ENCODE data around the gene CD300H. TPM values are rescaled to one million over a fixed set of nuclear protein-coding genes. Genes with fewer than 3 reads are reported as not detected.
A peak's percentile ranks its signal among the peaks of the same experiment; 100 is the strongest.
"Not testable (repeated sequence)": the region's sequence is repeated elsewhere in the genome, so short reads cannot be mapped to it uniquely, and the experiment has no call there.

The CD300H gene
- total RNA-seq, 1 donor from 2014 or later = not detected

DNA sequence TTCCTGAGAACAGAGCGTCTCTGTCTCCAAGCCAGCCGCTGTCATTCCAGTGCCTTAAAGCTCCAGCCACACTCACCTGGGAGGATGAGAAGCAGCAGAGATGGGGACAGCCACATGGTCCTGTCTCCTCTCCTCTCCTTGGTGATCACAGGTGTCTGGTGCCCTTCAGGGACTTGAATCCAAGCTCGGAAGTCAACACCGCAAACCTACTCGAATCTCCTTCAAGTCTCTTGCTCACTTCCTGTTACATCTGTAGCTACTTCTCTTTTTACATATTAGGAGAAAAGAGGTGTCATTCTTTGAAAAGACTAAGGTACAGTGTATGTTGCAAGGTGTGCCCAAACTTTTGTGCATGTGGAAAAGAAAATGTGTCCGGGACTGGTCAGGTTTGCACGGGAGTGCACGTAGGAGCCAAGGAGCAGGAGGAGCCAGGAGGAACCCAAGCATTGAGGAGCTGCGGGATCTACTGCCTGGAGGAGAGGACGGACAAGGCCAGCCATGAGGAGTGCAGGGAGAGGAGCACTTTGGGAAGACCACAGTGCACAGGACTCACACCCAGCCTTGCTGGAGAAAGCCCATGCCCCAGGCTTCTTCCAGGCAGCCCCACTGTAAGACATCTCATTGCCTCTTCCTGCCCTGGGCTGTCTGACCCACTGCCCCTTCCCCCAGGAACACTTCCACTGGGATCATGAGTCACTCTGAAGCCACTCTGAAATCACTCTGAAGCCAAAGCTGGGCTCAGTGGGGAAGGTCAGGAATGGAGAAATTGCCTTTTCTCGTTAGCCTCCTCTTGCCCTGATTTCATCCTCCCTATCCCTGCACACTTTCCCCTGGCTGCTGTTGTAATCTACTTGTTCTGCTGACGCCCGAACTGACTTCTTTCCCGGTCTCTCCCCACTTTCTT lies 25.0 kb upstream of the CD300H start, which contains the start of gene CD300LD:
Gene CD300LD, minus strand, starts transcription at position 197 of the 904 bp plus-strand sequence. Its CDS starts 81 bp downstream, at position 116.
- DNase-seq (ENCODE audit: missing footprints) (no peak), ATAC-seq (no peak)
- intact Hi-C loops (cut with DNase I) = no loop called here

- DNase-seq (ENCODE audit: missing footprints) (no peak), ATAC-seq (no peak)
- intact Hi-C loops (cut with DNase I) = no loop called here
Observed at GRCh38 chr17:74591503-74591902, 24.2 kb upstream of the CD300H start.

DNA sequence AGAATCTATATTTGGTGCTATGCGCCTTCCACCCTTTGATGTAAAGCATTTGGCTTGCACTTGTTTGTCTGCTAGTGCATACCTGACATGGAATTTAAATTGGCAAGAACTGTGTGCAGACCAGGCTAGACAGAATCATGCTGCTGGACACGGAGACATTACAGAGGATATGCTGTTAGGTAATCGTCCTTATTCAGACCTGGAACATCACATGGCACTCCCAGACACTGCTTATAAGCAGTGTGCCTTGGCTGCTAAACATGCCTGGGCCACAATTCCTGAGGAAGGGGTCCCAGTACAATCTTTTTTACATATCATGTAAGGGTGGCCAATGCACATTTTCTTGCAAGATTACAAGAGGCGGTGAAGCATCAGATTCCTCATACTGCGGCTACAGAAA lies 18.4 kb upstream of the CD300H start:
- no peak for ATAC-seq
- DNase-seq (ENCODE audit: missing footprints) = no peak
- intact Hi-C loops (cut with DNase I) = no loop called here

DNA sequence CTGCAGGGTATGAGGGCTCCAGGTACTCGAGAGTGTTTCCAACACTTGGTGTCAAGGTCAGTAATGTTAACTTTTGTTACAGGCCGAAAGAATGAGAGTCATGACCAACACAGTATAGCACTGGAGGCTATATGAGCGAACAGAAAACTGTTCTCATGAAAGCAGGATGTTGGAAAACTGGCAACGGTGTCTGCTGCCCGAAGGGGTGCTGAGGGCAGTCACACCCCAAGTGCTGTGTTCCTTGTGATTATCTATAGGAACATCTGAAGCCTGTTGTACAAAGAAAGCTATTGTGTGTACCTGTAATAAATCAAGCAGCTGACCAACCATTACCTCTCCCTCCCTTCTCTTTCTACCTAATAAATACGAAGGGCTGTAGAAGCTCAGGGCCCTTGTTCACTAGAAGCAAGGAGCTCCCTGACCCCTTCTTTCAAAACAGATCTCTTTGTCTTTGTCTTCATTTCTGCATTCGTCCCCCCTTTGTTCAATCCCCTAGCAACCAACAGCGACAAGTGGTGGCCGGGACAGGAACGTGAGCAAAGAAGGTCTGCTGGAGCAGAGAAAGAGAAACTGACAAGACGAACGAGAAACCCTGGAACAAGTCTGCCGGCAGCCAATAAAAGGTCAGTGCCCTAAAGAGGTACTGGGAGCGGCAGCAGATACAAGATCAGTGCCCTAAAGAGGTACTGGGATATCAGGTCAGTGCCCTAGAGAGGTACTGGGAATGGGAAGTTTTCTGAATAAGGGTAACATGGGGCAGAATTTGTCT lies 17.2 kb upstream of the CD300H start:
- intact Hi-C loops (cut with DNase I) = no loop called here
- DNase-seq (ENCODE audit: missing footprints) = no peak
- ATAC-seq = no peak

- no peak for DNase-seq (ENCODE audit: missing footprints)
- intact Hi-C loops (cut with DNase I) = no loop called here
Observed at GRCh38 chr17:74582633-74583032, 15.3 kb upstream of the CD300H start.

GRCh38 chr17:74579900-74580299 lies 12.6 kb upstream of the CD300H start:
- intact Hi-C loops (cut with DNase I) = no loop called here
- ATAC-seq = no peak

More at GRCh38 chr17:74582633-74583032, 15.3 kb upstream of the CD300H start:
- ATAC-seq = no peak

GRCh38 chr17:74578979-74579378 lies 11.7 kb upstream of the CD300H start:
- DNase-seq (ENCODE audit: missing footprints) = no peak
- intact Hi-C loops (cut with DNase I) = no loop called here
- ATAC-seq = no peak

More at GRCh38 chr17:74579900-74580299, 12.6 kb upstream of the CD300H start:
- DNase-seq (ENCODE audit: missing footprints) = no peak

DNA sequence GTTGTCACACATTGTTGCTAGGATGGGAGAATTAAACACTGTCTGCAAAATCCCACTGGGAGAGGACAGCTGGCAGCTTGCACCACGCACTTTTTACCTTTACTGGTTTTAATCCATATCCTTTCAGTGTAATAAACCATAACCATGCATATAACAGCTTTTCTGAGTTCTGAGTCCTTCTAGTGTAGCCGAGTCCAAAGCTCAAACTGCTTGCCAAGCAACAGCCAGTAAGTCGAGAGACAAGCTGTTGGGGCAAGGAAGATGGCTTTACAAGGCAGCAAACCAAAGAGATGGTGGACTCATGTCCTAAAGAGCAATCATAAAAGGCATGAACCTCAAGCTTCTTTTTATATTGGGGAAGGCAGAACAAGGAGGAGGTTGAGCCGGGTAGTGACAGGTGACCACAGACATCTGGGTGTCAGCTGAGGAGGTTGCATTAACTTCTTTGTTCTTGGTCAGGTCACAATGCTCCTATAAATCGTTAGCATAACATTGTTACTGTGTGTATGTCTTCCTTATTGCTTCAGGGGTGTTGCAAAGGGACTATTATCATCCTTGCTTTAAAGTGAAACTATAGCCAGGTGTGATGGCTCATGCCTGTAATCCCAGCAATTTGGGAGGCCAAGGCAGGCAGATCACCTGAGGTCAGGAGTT lies 7.3 kb upstream of the CD300H start:
- intact Hi-C loops (cut with DNase I) = no loop called here
- ATAC-seq = no peak

DNA sequence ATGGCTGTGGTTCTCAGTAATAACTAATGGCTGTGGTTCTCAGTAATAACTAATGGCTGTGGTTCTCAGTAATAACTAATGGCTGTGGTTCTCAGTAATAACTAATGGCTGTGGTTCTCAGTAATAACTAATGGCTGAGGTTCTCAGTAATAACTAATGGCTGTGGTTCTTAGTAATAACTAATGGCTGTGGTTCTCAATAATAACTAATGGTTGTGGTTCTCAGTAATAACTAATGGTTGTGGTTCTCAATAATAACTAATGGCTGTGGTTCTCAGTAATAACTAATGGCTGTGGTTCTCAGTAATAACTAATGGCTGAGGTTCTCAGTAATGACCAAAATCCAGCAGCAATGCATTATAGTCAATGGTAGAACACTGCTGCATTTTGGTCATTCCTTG lies 6.3 kb upstream of the CD300H start:
- DNase-seq (ENCODE audit: missing footprints); intact Hi-C loops (cut with DNase I); ATAC-seq: not testable (repeated sequence)

More for the DNA sequence above, 7.3 kb upstream of the CD300H start:
- DNase-seq (ENCODE audit: missing footprints) = no peak

GRCh38 chr17:74573169-74573568 lies 5.9 kb upstream of the CD300H start:
- ATAC-seq (no peak), DNase-seq (ENCODE audit: missing footprints) (no peak)
- intact Hi-C loops (cut with DNase I) = no loop called here

- ATAC-seq = no peak
- DNase-seq (ENCODE audit: missing footprints) = no peak
- intact Hi-C loops (cut with DNase I) = no loop called here
Observed at GRCh38 chr17:74571621-74572270, 4.4 kb upstream of the CD300H start.

DNA sequence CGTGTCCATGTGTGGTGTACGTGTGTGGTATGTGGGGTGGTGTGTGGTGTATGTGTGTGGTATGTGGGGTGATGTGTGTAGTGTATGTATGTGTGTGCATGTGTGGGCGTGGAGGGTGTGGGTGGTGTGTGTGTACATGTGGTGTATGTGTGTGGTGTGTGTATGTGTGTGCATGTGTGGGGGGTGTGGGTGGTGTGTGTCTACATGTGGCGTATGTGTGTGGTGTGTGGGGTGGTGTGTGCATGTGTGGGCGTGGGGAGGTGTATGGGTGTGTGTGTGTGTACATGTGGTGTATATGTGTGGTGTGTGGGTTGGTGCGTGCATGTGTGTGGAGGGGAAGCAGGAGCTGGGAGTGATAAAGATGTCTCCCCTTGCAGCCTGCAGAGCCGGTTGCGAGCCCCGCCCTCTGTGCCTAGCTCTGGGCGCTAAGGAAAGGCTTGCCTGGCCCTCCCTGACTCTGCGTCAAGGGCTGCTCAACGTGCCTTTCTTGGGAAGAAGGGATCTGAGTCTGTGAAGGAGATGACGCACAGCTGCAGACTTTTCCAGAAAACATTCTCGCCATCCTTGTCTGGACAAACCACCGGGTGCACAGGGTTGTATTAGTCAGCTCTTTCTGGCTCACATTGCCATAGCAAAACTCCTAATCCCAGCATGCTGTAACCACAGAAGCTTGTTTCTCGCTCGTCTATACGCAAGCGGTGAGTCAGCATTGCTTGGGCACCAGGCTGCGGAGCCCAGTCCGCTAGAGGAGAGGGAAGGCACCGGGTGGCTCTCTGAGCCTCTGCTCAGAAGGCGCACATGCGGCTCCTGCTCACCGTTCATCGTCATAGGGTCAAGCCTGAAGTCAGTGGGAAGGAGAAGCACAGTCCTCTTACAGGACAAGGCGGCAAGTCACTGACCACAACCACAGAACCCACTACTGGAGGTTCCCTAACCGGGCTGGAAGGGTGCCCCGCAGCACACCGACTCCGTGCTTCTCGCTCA lies 2.0 kb upstream of the CD300H start:
- ATAC-seq (peak; percentile 63), DNase-seq (ENCODE audit: missing footprints) (peak; percentile 85)
- intact Hi-C loops (cut with DNase I) = no loop called here

DNA sequence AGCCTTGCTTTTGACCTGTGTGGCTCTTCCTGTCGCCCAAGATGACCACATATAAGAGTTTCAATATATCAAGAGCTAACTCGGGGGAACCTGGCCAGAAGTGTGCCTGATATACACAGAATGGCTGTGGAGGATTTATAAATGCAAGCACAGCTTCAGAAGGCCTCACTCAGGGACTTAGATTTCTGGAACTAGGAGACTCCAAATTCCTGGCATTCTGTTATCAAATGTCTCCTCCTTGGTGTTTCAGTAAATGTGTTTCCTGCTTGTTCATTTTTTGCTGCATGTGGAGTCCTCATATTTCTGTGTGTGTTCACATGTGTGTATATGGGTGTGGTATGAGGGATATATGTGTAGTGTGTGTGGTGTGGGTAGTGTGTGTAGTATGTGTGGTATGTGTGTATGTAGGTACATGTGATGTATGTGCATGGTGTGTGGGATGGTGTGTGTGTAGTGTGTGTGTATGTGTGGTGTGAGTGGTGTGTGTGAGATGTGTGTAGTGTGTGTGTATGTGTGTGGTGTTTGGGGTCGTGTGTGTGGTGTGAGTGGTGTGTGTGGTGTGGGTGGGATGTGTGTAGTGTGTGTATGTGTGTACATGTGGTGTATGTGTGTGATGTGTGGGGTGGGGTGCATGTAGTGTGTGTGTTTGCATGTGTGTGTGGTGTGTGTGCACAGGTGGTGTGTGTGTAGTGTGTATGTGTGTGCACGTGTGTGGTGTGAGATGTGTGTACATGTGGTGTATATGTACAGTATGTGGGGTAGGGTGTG lies 981 bp upstream of the CD300H start:
- ATAC-seq (no peak), DNase-seq (ENCODE audit: missing footprints) (no peak)
- intact Hi-C loops (cut with DNase I) = no loop called here

- intact Hi-C loops (cut with DNase I) = no loop called here
- DNase-seq (ENCODE audit: missing footprints) (no peak), ATAC-seq (no peak)
Observed at GRCh38 chr17:74566132-74566753, 1.1 kb downstream of the CD300H start.

GRCh38 chr17:74565126-74565525 lies 2.2 kb downstream of the CD300H start:
- ATAC-seq = no peak
- intact Hi-C loops (cut with DNase I) = no loop called here

DNA sequence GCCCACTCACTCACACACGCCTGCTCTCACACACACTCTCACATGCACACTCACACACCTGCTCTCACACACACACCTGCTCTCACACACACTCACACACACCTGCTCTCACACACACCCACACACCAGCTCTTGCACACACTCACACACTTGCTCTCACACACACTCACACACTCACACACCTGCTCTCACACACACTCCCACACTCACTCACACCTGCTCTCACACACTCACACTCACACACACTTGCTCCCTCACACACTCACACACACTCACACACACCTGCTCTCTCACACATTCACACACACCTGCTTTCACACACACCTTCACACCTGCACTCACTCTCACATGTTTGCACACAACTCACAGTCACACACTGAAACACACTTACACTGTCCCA lies 4.0 kb downstream of the CD300H start:
- DNase-seq (ENCODE audit: missing footprints) (no peak), ATAC-seq (no peak)
- intact Hi-C loops (cut with DNase I) = no loop called here

More at GRCh38 chr17:74565126-74565525, 2.2 kb downstream of the CD300H start:
- DNase-seq (ENCODE audit: missing footprints) = no peak

All from Right ventricle myocardium inferior (tissue), 1 donor.